K562 (cell line): ENCODE data around the gene SPATA6. TPM values are rescaled to one million over a fixed set of nuclear protein-coding genes. Genes with fewer than 3 reads are reported as not detected.
"Not testable (repeated sequence)": the region's sequence is repeated elsewhere in the genome, so short reads cannot be mapped to it uniquely, and the experiment has no call there.

Experiments
- ATAC-seq: fragments of 200-7000 bp; cut with Tn5 transposase; 3 replicates; pipeline ENCODE4 v1.9.1; 2020; ENCODE audit warnings: moderate library complexity
- BruUV-seq: library from RNA; stranded (reverse); fragments of 400-500 nt; replicated peaks from 2 replicates; lab custom pipeline; 2021; lab: Mats Ljungman, UMichigan
- CTCF ChIA-PET: fragments of 300-600 bp; formaldehyde crosslinking; extraction: SDS; loops from one replicate; lab custom pipeline; 2021; ENCODE audit warnings: low intra/inter-chr PET ratio; lab: Yijun Ruan, JAX
- POLR2A ChIA-PET: fragments of 300-600, 350-650 bp; sonication (Branson Sonifier 250); formaldehyde crosslinking; extraction: SDS; loops from one replicate; lab custom pipeline; 2021; ENCODE audit warnings: antibody characterized with exemption, inconsistent platforms; lab: Yijun Ruan, JAX
- DNase-seq, 4 experiments: peaks; one replicate each; pipeline versions ENCODE4 v3.0.0 to v3.0.0-alpha.2; 2011 to 2018; ENCODE audit warnings: low spot score in 3 of 4, mixed read lengths in 3 of 4; ENCODE audit errors: extremely low read depth in 1 of 4
- FAIRE-seq: peaks from 2 replicates; lab custom pipeline; 2011; peaks lifted over from hg19 to GRCh38; lab: Jason Lieb, UNC
- H2AFZ ChIP-seq: 2 replicates; pipeline ENCODE4 v1.6.0; 2011; ENCODE audit warnings: low read depth, low read length, control low read depth, inconsistent platforms
- H3K27ac ChIP-seq: fragments of 200-600 bp; 3 replicates; pipeline ENCODE4 v1.8.0; 2011; ENCODE audit warnings: low read depth, mild to moderate bottlenecking, control low read depth, inconsistent platforms, low read length, moderate library complexity, mixed read lengths; ENCODE audit errors: extremely low read depth
- H3K27me3 ChIP-seq, 2 experiments: fragments of 300-600 bp in 1 of 2; 2 replicates in 1 of 2; 3 replicates in 1 of 2; pipeline versions ENCODE4 v1.6.0 to v1.8.0; 2011; ENCODE audit warnings: inconsistent platforms in 2 of 2, low read length in 2 of 2, mild to moderate bottlenecking in 1 of 2, mixed read lengths in 1 of 2, moderate library complexity in 1 of 2; ENCODE audit not compliant: control insufficient read depth in 2 of 2, insufficient read depth in 2 of 2
- H3K36me3 ChIP-seq: fragments of 300-600 bp; 3 replicates; pipeline ENCODE4 v1.8.0; 2011; ENCODE audit warnings: mild to moderate bottlenecking, low read length, inconsistent platforms; ENCODE audit not compliant: control insufficient read depth, insufficient read depth
- H3K4me1 ChIP-seq, 2 experiments: fragments of 200-600 bp in 1 of 2; replicated peaks in 1 of 2; 2 replicates in 1 of 2; 3 replicates in 1 of 2; pipeline versions ENCODE4 v1.5.1 to v1.8.0; 2011; ENCODE audit warnings: inconsistent platforms in 2 of 2, low read length in 2 of 2, mild to moderate bottlenecking in 1 of 2, mixed read lengths in 1 of 2, moderate library complexity in 1 of 2; ENCODE audit not compliant: control insufficient read depth in 2 of 2, insufficient read depth in 2 of 2
- H3K4me2 ChIP-seq: 2 replicates; pipeline ENCODE4 v1.6.1; 2011; ENCODE audit warnings: low read length, control low read depth, inconsistent platforms, mixed read lengths; ENCODE audit not compliant: insufficient read depth
- H3K4me3 ChIP-seq: fragments of 200-600 bp; sonication (generic), shearing (Covaris generic); 2 replicates; pipeline ENCODE4 v1.5.1; 2016; ENCODE audit warnings: control low read depth, inconsistent platforms
- H3K79me2 ChIP-seq: fragments of 200-600 bp; 3 replicates; pipeline ENCODE4 v1.8.0; 2011; ENCODE audit warnings: low read length, inconsistent platforms; ENCODE audit not compliant: control insufficient read depth, insufficient read depth
- H3K9ac ChIP-seq, 2 experiments: 2 replicates each; pipeline versions ENCODE4 v1.6.0 to v1.6.1; 2011; ENCODE audit warnings: low read depth in 2 of 2, low read length in 2 of 2, control low read depth in 1 of 2, inconsistent platforms in 1 of 2, mild to moderate bottlenecking in 1 of 2, mixed read lengths in 1 of 2; ENCODE audit not compliant: insufficient read depth in 1 of 2
- H3K9me1 ChIP-seq: one replicate; pipeline ENCODE4 v1.6.0; 2011; ENCODE audit warnings: inconsistent platforms, mild to moderate bottlenecking, low read length, moderate library complexity; ENCODE audit not compliant: control insufficient read depth, insufficient read depth
- H3K9me3 ChIP-seq: replicated peaks from 2 replicates; pipeline ENCODE4 v1.5.1; 2011; ENCODE audit warnings: low read depth, low read length, inconsistent platforms; ENCODE audit not compliant: control insufficient read depth, insufficient read depth
- H4K20me1 ChIP-seq: replicated peaks from 2 replicates; pipeline ENCODE4 v1.6.1; 2011; ENCODE audit warnings: low read length, inconsistent platforms, mixed read lengths; ENCODE audit not compliant: control insufficient read depth, insufficient read depth
- CBX1 ChIP-seq: sonication (generic); IDR thresholded peaks from 2 replicates; pipeline ENCODE4 v1.6.1; 2016; ENCODE audit warnings: antibody characterized with exemption, low read depth, mild to moderate bottlenecking
- CBX8 ChIP-seq: fragments of 200-600 bp; sonication (generic); IDR thresholded peaks from 2 replicates; pipeline ENCODE4 v1.6.1; 2012; ENCODE audit warnings: borderline replicate concordance, mixed run types, low read depth, mild to moderate bottlenecking, moderate library complexity, mixed read lengths, low read length, control low read depth, inconsistent platforms; ENCODE audit not compliant: poor library complexity, severe bottlenecking; ENCODE audit errors: extremely low read depth
- CHCHD3 ChIP-seq: fragments of 250-450 bp; sonication (Bioruptor Pico); IDR thresholded peaks from 2 replicates; pipeline ENCODE4 v2.1.2; 2022; ENCODE audit warnings: mild to moderate bottlenecking
- CREM ChIP-seq: IDR thresholded peaks from 2 replicates; pipeline ENCODE4 v1.6.1; 2014; ENCODE audit warnings: antibody characterized with exemption, low read depth
- ELF1 ChIP-seq: fragments of 200-800 bp; sonication (Bioruptor generic); IDR thresholded peaks from 2 replicates; pipeline ENCODE4 v1.6.1; 2016; ENCODE audit warnings: missing genetic modification characterization, missing compliant biosample characterization
- HLTF ChIP-seq: fragments of 450-650 bp; IDR thresholded peaks from 2 replicates; pipeline ENCODE4 v1.6.1; 2016
- KDM1A ChIP-seq, 2 experiments: fragments of 450-650 bp; IDR thresholded peaks; 2 replicates each; pipeline ENCODE4 v1.6.1; 2016; ENCODE audit warnings: mild to moderate bottlenecking in 2 of 2
- MTA1 ChIP-seq: fragments of 450-650 bp; IDR thresholded peaks from 2 replicates; pipeline ENCODE4 v1.6.1; 2017; ENCODE audit warnings: borderline replicate concordance
- MXI1 ChIP-seq: IDR thresholded peaks from 2 replicates; pipeline ENCODE4 v1.6.1; 2011; ENCODE audit warnings: low read depth, mild to moderate bottlenecking, improper control_type of control experiment, low read length
- RBFOX2 ChIP-seq: fragments of 200-400 bp; formaldehyde crosslinking; IDR thresholded peaks from 2 replicates; pipeline ENCODE4 v1.6.1; 2017; ENCODE audit warnings: low read depth, mild to moderate bottlenecking, low read length, moderate library complexity
- RFX7 ChIP-seq: fragments of 250-450 bp; sonication (Bioruptor Pico); IDR thresholded peaks from 2 replicates; pipeline ENCODE4 v1.5.1; 2021; ENCODE audit warnings: mild to moderate bottlenecking
- SRSF1 ChIP-seq: fragments of 200-400 bp; formaldehyde crosslinking; IDR thresholded peaks from 2 replicates; pipeline ENCODE4 v1.6.1; 2017; ENCODE audit warnings: mild to moderate bottlenecking, low read depth, low read length, moderate library complexity
- ZFP30 ChIP-seq: fragments of 250-450 bp; sonication (Bioruptor Pico); IDR thresholded peaks from 2 replicates; pipeline ENCODE4 v1.8.0; 2022; ENCODE audit warnings: moderate library complexity, mild to moderate bottlenecking, inconsistent platforms, borderline replicate concordance
- ZNF133 ChIP-seq: fragments of 250-450 bp; sonication (Bioruptor Pico); IDR thresholded peaks from 2 replicates; pipeline ENCODE4 v1.4.0; 2020; ENCODE audit warnings: mild to moderate bottlenecking
- ZNF507 ChIP-seq: conservative IDR thresholded peaks from 2 replicates; pipeline ENCODE4 v1.6.1; 2017; ENCODE audit warnings: missing genetic modification characterization, missing compliant biosample characterization
- ZNF75A ChIP-seq: fragments of 450-650 bp; formaldehyde crosslinking; IDR thresholded peaks from 2 replicates; pipeline ENCODE4 v1.4.0; 2020; ENCODE audit warnings: mild to moderate bottlenecking
- WGBS: fragments of 100-300 bp; shearing (Covaris generic); methylation state at CpG from one replicate; pipeline ENCODE4 v1.1.6; 2016; ENCODE audit warnings: low coverage, mixed read lengths; ENCODE audit not compliant: insufficient coverage; ENCODE audit errors: missing lambda C conversion rate; 5-methylcytosine and 5-hydroxymethylcytosine counted together
- in situ Hi-C: fragments of 300-500 bp; cut with MboI; formaldehyde crosslinking; loops from 4 replicates; pipeline ENCODE4 v1.15.0; 2018; ENCODE audit warnings: inconsistent platforms, mixed read lengths
- intact Hi-C: fragments of 100-400 bp; cut with micrococcal nuclease; formaldehyde crosslinking; loops from 2 replicates; pipeline ENCODE4 v1.14.2; 2022
- polyA plus RNA-seq, 8 experiments: library from polyadenylated mRNA; depleted of rRNA in 4 of 8; stranded (reverse) in 5 of 8; unstranded in 3 of 8; fragments of >200 nt; fragmentation: Nextera tagmentation in 2 of 8; fragmentation: Illumina TruSeq in 1 of 8; extraction: Ambion mirVana in 2 of 8; extraction: Trizol in 1 of 8; gene quantifications; 2 replicates each; pipeline versions ENCODE4 v1.2.1 to v1.2.3, GENCODE V29; 2011 to 2014; ENCODE audit warnings: inconsistent platforms in 1 of 8, missing spikeins in 1 of 8
- total RNA-seq, 7 experiments: library from RNA; depleted of rRNA in 6 of 7; stranded (reverse); fragments of >200 nt in 6 of 7; fragmentation: Illumina TruSeq in 2 of 7; extraction: Trizol in 2 of 7; gene quantifications; 2 replicates each; pipeline versions ENCODE4 v1.2.1 to v1.2.3, GENCODE V29; 2011 to 2021; ENCODE audit warnings: low replicate concordance in 1 of 7
- TF ChIP-seq, protein P1 (sequence below), 2 experiments: fragments of 450-650 bp; conservative IDR thresholded peaks; 2 replicates each; pipeline ENCODE4 v1.6.1; 2017; ENCODE audit warnings: mild to moderate bottlenecking in 2 of 2, moderate library complexity in 2 of 2
- TF ChIP-seq, protein P2 (sequence below), 2 experiments: IDR thresholded peaks; 2 replicates each; pipeline ENCODE4 v1.6.1; 2011; ENCODE audit warnings: borderline replicate concordance in 1 of 2, control low read depth in 1 of 2, low read depth in 1 of 2, low read length in 1 of 2, mild to moderate bottlenecking in 1 of 2, mixed read lengths in 1 of 2, moderate library complexity in 1 of 2; ENCODE audit not compliant: insufficient read depth in 1 of 2, insufficient read length in 1 of 2, poor library complexity in 1 of 2, severe bottlenecking in 1 of 2; ENCODE audit errors: extremely low read depth in 1 of 2

SPATA6 gene
- total and polyA plus RNA-seq, 9 of the 15 experiments (the other 6 are each of a cell fraction or from before 2014, with no cell fraction given) = 0.01 to 0.91 (median 0.18) TPM

DNA sequence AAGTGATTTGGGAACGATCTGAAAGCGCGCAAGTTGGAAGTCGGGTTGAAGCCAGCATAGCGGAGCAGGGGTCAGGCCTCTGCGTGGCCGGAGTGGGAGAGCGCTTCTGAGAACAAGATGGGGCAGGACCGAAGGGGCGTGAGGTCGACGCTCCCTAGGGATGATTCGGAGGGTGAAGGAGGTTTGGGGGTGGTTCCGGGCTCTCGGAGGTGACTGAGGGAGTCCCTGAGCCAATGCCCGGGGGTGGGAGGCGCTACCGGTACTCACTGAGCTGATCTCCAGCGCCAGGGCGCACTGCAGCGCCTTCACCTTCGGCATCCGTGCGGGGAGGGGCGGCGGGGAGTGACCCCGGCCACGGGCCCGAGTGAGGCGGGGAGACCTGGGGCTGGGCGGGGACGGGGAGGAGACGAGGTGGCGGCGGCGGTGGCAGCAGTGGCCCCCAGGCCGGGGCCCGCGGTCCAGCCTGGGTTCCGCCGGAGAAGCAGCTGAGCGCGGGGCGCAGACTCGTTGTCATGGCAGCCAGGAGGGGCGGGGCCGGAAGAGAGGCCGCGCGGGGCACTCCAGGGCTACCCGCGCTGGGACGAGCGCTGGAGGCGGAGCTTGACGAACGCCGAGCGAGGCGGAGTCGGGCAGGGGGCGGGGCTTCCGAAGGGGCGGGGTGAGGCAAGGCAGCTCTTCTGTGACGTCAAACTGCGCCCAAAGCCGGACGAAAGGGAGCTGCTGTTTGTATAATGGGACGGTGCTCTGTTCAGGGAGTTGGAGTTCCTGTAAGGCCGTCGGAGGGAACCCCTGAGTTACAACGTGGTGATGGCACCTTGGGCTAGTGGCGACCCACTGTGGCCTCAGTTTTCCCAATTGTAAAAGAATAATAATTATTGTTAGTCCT is at the start of gene SPATA6 (continued):
- TF ChIP-seq ZFP30 (no peak), ZNF133 (CRISPR knock-in tag) (no peak), CBX8 (no peak), ZNF507 (tag) (no peak), MTA1 (peak; percentile 53; the same call in 1 of the 2 replicates), SRSF1 (no peak), CBX1 (no peak), CHCHD3 (CRISPR knock-in tag) (no peak), RFX7 (CRISPR knock-in tag) (no peak), HLTF (no peak), ZNF75A (CRISPR knock-in tag) (no peak), MXI1 (0 out of 2 replicates have a peak, but pooled peaks have one; percentile 46), CREM (peak; percentile 94), ELF1 (tag) (peak; percentile 51; the same call in 1 of the 2 replicates), RBFOX2 (0 out of 2 replicates have a peak, but pooled peaks have one; percentile 28), KDM1A (IDR thresholded peaks at IDR 0.05) (no peak)
- TF ChIP-seq, protein P1, sequence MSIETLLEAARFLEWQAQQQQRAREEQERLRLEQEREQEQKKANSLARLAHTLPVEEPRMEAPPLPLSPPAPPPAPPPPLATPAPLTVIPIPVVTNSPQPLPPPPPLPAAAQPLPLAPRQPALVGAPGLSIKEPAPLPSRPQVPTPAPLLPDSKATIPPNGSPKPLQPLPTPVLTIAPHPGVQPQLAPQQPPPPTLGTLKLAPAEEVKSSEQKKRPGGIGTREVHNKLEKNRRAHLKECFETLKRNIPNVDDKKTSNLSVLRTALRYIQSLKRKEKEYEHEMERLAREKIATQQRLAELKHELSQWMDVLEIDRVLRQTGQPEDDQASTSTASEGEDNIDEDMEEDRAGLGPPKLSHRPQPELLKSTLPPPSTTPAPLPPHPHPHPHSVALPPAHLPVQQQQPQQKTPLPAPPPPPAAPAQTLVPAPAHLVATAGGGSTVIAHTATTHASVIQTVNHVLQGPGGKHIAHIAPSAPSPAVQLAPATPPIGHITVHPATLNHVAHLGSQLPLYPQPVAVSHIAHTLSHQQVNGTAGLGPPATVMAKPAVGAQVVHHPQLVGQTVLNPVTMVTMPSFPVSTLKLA (conservative IDR thresholded peaks at IDR 0.05) = no peak
- TF ChIP-seq, protein P2, sequence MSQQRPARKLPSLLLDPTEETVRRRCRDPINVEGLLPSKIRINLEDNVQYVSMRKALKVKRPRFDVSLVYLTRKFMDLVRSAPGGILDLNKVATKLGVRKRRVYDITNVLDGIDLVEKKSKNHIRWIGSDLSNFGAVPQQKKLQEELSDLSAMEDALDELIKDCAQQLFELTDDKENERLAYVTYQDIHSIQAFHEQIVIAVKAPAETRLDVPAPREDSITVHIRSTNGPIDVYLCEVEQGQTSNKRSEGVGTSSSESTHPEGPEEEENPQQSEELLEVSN (IDR thresholded peaks at IDR 0.05; ENCODE audit: borderline replicate concordance in 1 of 2, extremely low read depth in 1 of 2, insufficient read depth in 1 of 2, insufficient read length in 1 of 2, low read depth in 1 of 2, low read length in 1 of 2, poor library complexity in 1 of 2, severe bottlenecking in 1 of 2) = no peak

DNA sequence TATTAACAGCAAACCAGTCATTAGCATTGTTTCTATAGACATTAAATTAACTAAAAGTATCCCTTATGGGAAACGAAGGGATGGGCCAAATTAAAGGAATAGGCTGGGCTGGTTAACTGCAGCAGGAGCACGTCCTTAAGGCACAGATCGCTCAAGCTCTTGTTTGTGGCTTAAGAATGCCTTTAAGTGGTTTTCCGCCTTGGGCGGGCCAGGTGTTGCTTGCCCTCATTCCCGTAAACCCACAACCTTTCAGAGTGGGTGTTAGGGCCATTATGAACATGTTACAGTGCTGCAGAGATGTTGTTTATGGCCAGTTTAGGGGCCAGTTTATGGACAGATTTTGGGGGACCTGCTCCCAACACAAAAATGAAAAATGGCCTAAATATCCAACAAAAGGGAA is 47.9 kb upstream of the SPATA6 start:
- DNase-seq, POLR2A ChIA-PET, H3K4me1 ChIP-seq, CTCF ChIA-PET, H3K9me3 ChIP-seq, H3K9me1 ChIP-seq, H4K20me1 ChIP-seq, H2AFZ ChIP-seq, intact Hi-C loops, H3K4me2 ChIP-seq, H3K4me3 ChIP-seq, FAIRE-seq, BruUV-seq, H3K9ac ChIP-seq, H3K79me2 ChIP-seq, ATAC-seq, in situ Hi-C loops, H3K27me3 ChIP-seq, H3K27ac ChIP-seq, H3K36me3 ChIP-seq: not testable (repeated sequence)
- WGBS = 0% methylated on average over 5 of the region's 6 CpGs
